Liver (tissue), 9 donors: ENCODE data around the gene PLEKHM2. TPM values are rescaled to one million over a fixed set of nuclear protein-coding genes. Genes with fewer than 3 reads are reported as not detected.
A peak's percentile ranks its signal among the peaks of the same experiment; 100 is the strongest.

ENCODE experiments used
- DNase-seq: peaks from one replicate; pipeline ENCODE4 v3.0.0-alpha.2; 2017; ENCODE audit warnings: low spot score
- H3K27ac ChIP-seq, 2 donors: one replicate each; pipeline ENCODE4 v1.7.0; 2013; ENCODE audit warnings: inconsistent platforms in 2 of 2, low read length in 2 of 2, control low read depth in 1 of 2, low read depth in 1 of 2, mild to moderate bottlenecking in 1 of 2
- H3K27me3 ChIP-seq, 4 donors: one replicate each; pipeline versions ENCODE4 v1.6.1 to v1.7.0; 2013; ENCODE audit warnings: low read length in 3 of 4, inconsistent platforms in 1 of 4, mild to moderate bottlenecking in 1 of 4, moderate library complexity in 1 of 4; ENCODE audit not compliant: control insufficient read depth in 4 of 4, insufficient read depth in 4 of 4
- H3K36me3 ChIP-seq, 4 donors: one replicate each; pipeline versions ENCODE4 v1.6.1 to v1.7.0; 2013; ENCODE audit warnings: low read length in 3 of 4, mild to moderate bottlenecking in 3 of 4, low read depth in 1 of 4, moderate library complexity in 1 of 4; ENCODE audit not compliant: control insufficient read depth in 4 of 4, insufficient read depth in 3 of 4
- H3K4me1 ChIP-seq, 4 donors: one replicate each; pipeline versions ENCODE4 v1.6.1 to v1.7.0; 2013; ENCODE audit warnings: low read length in 3 of 4, mild to moderate bottlenecking in 3 of 4, moderate library complexity in 1 of 4; ENCODE audit not compliant: control insufficient read depth in 4 of 4, insufficient read depth in 4 of 4
- H3K4me3 ChIP-seq, 3 donors: one replicate each; pipeline versions ENCODE4 v1.6.1 to v1.7.0; 2013; ENCODE audit warnings: low read length in 3 of 3, control low read depth in 1 of 3, low read depth in 1 of 3, mild to moderate bottlenecking in 1 of 3
- H3K9ac ChIP-seq, 2 donors: one replicate each; pipeline ENCODE4 v1.7.0; 2013; ENCODE audit warnings: low read length in 2 of 2, mild to moderate bottlenecking in 2 of 2, moderate library complexity in 2 of 2, control low read depth in 1 of 2, low read depth in 1 of 2
- H3K9me3 ChIP-seq, 4 donors: one replicate each; pipeline versions ENCODE4 v1.6.1 to v1.7.0; 2013; ENCODE audit warnings: low read length in 3 of 4; ENCODE audit not compliant: control insufficient read depth in 4 of 4
- ATF3 ChIP-seq: IDR thresholded peaks from 2 replicates; pipeline ENCODE4 v1.6.1; 2016; ENCODE audit warnings: antibody characterized with exemption
- EGR1 ChIP-seq, 2 donors: IDR thresholded peaks; 2 replicates each; pipeline ENCODE4 v1.6.1; 2016 to 2018; ENCODE audit warnings: antibody characterized with exemption in 2 of 2, low read depth in 2 of 2
- FOXA1 ChIP-seq: IDR thresholded peaks from 2 replicates; pipeline ENCODE4 v1.6.1; 2016; ENCODE audit warnings: antibody characterized with exemption
- GABPA ChIP-seq, 2 donors: IDR thresholded peaks in 1 of 2; conservative IDR thresholded peaks in 1 of 2; 2 replicates each; pipeline ENCODE4 v1.6.1; 2016; ENCODE audit warnings: antibody characterized with exemption in 2 of 2, mild to moderate bottlenecking in 1 of 2, moderate library complexity in 1 of 2
- HNF4G ChIP-seq: IDR thresholded peaks from 2 replicates; pipeline ENCODE4 v1.6.1; 2016; ENCODE audit warnings: antibody characterized with exemption
- JUND ChIP-seq, 2 donors: IDR thresholded peaks; 2 replicates each; pipeline ENCODE4 v1.6.1; 2016; ENCODE audit warnings: antibody characterized with exemption in 2 of 2
- MAX ChIP-seq: IDR thresholded peaks from 2 replicates; pipeline ENCODE4 v1.6.1; 2016; ENCODE audit warnings: antibody characterized with exemption
- NR2F2 ChIP-seq: IDR thresholded peaks from 2 replicates; pipeline ENCODE4 v1.6.1; 2016; ENCODE audit warnings: antibody characterized with exemption
- RAD21 ChIP-seq, 2 donors: IDR thresholded peaks; 2 replicates each; pipeline ENCODE4 v1.6.1; 2016; ENCODE audit warnings: antibody characterized with exemption in 2 of 2, mild to moderate bottlenecking in 2 of 2
- REST ChIP-seq: IDR thresholded peaks from 2 replicates; pipeline ENCODE4 v1.6.1; 2016; ENCODE audit warnings: antibody characterized with exemption, mild to moderate bottlenecking
- RXRA ChIP-seq, 2 donors: IDR thresholded peaks; 2 replicates each; pipeline ENCODE4 v1.6.1; 2017 to 2018; ENCODE audit warnings: antibody characterized with exemption in 2 of 2, mild to moderate bottlenecking in 1 of 2
- SP1 ChIP-seq: IDR thresholded peaks from 2 replicates; pipeline ENCODE4 v1.6.1; 2018; ENCODE audit warnings: antibody characterized with exemption, mild to moderate bottlenecking
- TAF1 ChIP-seq: conservative IDR thresholded peaks from 2 replicates; pipeline ENCODE4 v1.6.1; 2016; ENCODE audit warnings: antibody characterized with exemption, mild to moderate bottlenecking
- ZBTB33 ChIP-seq: IDR thresholded peaks from 2 replicates; pipeline ENCODE4 v1.6.1; 2016; ENCODE audit warnings: antibody characterized with exemption
- WGBS: extraction: QIAGEN DNeasy Blood & Tissue Kit; methylation state at CpG from one replicate; pipeline ENCODE4 v1.1.7; 2013; 5-methylcytosine and 5-hydroxymethylcytosine counted together
- polyA plus RNA-seq, 2 donors: library from polyadenylated mRNA; stranded (reverse) in 1 of 2; unstranded in 1 of 2; fragments of 200-250 nt in 1 of 2; fragments of >200 nt in 1 of 2; fragmentation: Nextera tagmentation in 1 of 2; extraction: Ambion mirVana in 1 of 2; gene quantifications; one replicate each; pipeline versions ENCODE4 v1.2.1 to v1.2.3, GENCODE V29; 2013 to 2015
- total RNA-seq, 2 donors: library from RNA; depleted of rRNA; stranded (reverse); fragments of >200 nt; gene quantifications; one replicate each; pipeline ENCODE4 v1.2.3, GENCODE V29; 2014
- donor health status: healthy.
- donor health status: healthy.
- donor health status: healthy.
- donor health status: healthy.
- donor health status: healthy.

Gene PLEKHM2
- total and polyA plus RNA-seq, 4 donors, result 4.1 to 22.6 (median 17.0) TPM

GRCh38 chr1:15691434-15692032, 7.4 kb downstream of the PLEKHM2 start (continued):
- TF ChIP-seq REST (no peak), HNF4G (no peak), GABPA (IDR thresholded peaks at IDR 0.05 in 1 of 2, conservative IDR thresholded peaks at IDR 0.05 in 1 of 2) (no peak)

GRCh38 chr1:15692121-15692682, 8.1 kb downstream of the PLEKHM2 start:
- Histone ChIP-seq H3K9me3 (no peaks in the 10 kb centered on the region), H3K27me3 (no peaks in the 10 kb centered on the region), H3K4me3 (no peak overlapping the region), H3K9ac (no peak overlapping the region), H3K36me3 (no peaks in the 10 kb centered on the region), H3K4me1 (peaks cover 0 to 5% (median 0%) of the 10 kb centered on the region in 4 donors), H3K27ac (no peak overlapping the region)
- TF ChIP-seq RAD21 (IDR thresholded peaks at IDR 0.05), result peak in 1 of 2 donors; percentile 8
- no peak for TF ChIP-seq ATF3
- peak; percentile 46 to 64 for TF ChIP-seq RXRA (IDR thresholded peaks at IDR 0.05)
- peak; percentile 33 for TF ChIP-seq SP1
- TF ChIP-seq NR2F2, result peak; percentile 98
- no peak for DNase-seq
- WGBS, result 69% methylated on average over 5 of the region's 5 CpGs

GRCh38 chr1:15693371-15693770, 9.3 kb downstream of the PLEKHM2 start:
- Histone ChIP-seq H3K27ac (no peak overlapping the region), H3K4me1 (peaks cover 0 to 5% (median 0%) of the 10 kb centered on the region in 4 donors), H3K27me3 (no peaks in the 10 kb centered on the region), H3K4me3 (no peak overlapping the region), H3K36me3 (no peaks in the 10 kb centered on the region), H3K9ac (no peak overlapping the region), H3K9me3 (no peaks in the 10 kb centered on the region)
- 93% methylated on average over 5 of the region's 5 CpGs for WGBS
- no peak for TF ChIP-seq SP1
- no peak for TF ChIP-seq MAX
- TF ChIP-seq JUND (IDR thresholded peaks at IDR 0.05), result no peak
- no peak for TF ChIP-seq FOXA1
- TF ChIP-seq ZBTB33, result no peak
- TF ChIP-seq TAF1, result no peak
- TF ChIP-seq EGR1 (IDR thresholded peaks at IDR 0.05; ENCODE audit: low read depth in 2 of 2), result no peak
- DNase-seq, result no peak
